ENCODE data around the gene CST9.

The CST9 gene

DNA sequence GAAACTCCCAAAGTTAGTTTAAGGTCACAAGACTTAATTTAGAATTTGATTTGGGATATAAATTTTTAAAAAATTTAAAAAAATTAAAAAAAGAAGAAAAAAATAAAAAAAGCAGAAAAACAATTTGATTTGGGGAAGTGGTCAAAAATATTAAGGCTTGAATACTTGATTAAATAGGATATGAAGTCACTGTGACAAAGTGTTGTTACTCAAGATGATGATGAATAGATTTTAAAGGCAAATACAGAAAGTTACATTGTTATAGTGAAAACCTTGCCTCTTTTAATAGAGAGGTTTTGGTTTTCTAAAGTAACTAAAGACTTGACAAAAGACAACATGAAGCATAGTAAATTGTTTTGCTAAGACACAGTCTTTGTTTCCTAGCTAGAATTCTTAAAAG is 7.2 kb downstream of the CST9 start:
- no peak overlapping the region for H3K9ac ChIP-seq (ENCODE audit: low read length)
- no peaks in the 10 kb centered on the region for H3K9me3 ChIP-seq (ENCODE audit: low read length)
- no peak overlapping the region for H3K4me3 ChIP-seq (ENCODE audit: low read depth in 1 of 2, low read length in 2 of 2)
- no peak overlapping the region for H3K27ac ChIP-seq (ENCODE audit: low read depth, low read length)
- H3K4me1 ChIP-seq (ENCODE audit: insufficient read depth, low read length), result no peaks in the 10 kb centered on the region
- H3K27me3 ChIP-seq (ENCODE audit: control insufficient read depth in 1 of 2, insufficient read depth in 2 of 2, low read length in 2 of 2), result no peaks in the 10 kb centered on the region
- H3K36me3 ChIP-seq (ENCODE audit: insufficient read depth, low read length), result no peaks in the 10 kb centered on the region

DNA sequence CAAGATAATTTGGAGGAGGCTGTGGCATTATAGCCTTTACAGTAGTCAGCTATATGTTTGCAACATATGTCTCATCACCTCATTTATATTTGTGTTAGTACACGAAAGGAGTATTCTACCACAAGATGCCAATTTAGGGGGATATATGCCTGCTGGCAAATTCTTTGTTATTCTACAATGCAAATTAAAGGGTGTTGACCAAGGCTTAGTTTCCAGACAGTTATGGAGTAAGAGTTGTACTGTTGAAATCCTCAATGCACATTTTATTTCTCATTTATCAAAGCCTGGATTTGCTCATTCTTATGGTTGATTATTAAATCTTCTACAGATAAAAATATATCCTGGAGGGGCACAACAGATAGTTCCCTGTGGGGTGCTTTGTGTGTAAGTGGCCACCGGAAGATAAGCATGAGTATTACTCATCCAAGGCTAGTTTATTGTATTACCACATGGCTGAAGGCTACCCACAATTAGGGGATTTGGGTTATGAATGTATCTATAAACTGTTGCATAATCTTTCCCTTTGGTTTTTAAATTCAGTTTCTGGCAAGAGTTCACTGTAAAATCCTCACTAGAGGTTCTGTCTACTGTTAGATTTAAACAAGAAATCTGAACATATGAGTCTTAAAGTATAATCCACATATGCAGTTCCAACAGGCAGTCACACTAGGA is 9.0 kb downstream of the CST9 start:
- Histone ChIP-seq H3K4me3 (ENCODE audit: low read depth in 1 of 2, low read length in 2 of 2) (no peak overlapping the region), H3K27ac (ENCODE audit: low read depth, low read length) (no peak overlapping the region), H3K4me1 (ENCODE audit: insufficient read depth, low read length) (no peaks in the 10 kb centered on the region), H3K36me3 (ENCODE audit: insufficient read depth, low read length) (no peaks in the 10 kb centered on the region), H3K27me3 (ENCODE audit: control insufficient read depth in 1 of 2, insufficient read depth in 2 of 2, low read length in 2 of 2) (no peaks in the 10 kb centered on the region), H3K9me3 (ENCODE audit: low read length) (no peaks in the 10 kb centered on the region), H3K9ac (ENCODE audit: low read length) (no peak overlapping the region)

DNA sequence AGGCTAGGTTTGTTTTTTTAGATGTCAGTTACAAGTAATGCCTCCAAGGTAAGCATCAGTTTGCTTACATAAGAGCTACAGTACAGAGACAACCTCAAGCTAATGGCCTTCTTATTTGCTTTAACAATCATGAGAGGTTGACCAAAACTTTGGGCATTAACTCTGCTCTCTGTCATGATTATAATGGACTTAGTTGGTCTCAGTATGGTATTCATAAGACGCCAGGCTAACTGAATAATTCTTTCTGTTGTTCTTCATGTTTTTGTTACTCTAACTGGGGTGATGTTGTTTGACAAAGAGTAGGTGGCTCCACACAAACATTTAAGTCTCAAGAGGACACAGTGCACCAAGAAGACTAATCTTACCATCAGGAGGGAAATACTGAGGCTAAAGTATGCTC is 9.8 kb downstream of the CST9 start:
- H3K4me3 ChIP-seq (ENCODE audit: low read depth in 1 of 2, low read length in 2 of 2), result no peak overlapping the region
- no peak overlapping the region for H3K27ac ChIP-seq (ENCODE audit: low read depth, low read length)
- H3K4me1 ChIP-seq (ENCODE audit: insufficient read depth, low read length), result no peaks in the 10 kb centered on the region
- no peaks in the 10 kb centered on the region for H3K27me3 ChIP-seq (ENCODE audit: control insufficient read depth in 1 of 2, insufficient read depth in 2 of 2, low read length in 2 of 2)
- H3K9me3 ChIP-seq (ENCODE audit: low read length), result no peaks in the 10 kb centered on the region
- no peaks in the 10 kb centered on the region for H3K36me3 ChIP-seq (ENCODE audit: insufficient read depth, low read length)
- H3K9ac ChIP-seq (ENCODE audit: low read length), result no peak overlapping the region

DNA sequence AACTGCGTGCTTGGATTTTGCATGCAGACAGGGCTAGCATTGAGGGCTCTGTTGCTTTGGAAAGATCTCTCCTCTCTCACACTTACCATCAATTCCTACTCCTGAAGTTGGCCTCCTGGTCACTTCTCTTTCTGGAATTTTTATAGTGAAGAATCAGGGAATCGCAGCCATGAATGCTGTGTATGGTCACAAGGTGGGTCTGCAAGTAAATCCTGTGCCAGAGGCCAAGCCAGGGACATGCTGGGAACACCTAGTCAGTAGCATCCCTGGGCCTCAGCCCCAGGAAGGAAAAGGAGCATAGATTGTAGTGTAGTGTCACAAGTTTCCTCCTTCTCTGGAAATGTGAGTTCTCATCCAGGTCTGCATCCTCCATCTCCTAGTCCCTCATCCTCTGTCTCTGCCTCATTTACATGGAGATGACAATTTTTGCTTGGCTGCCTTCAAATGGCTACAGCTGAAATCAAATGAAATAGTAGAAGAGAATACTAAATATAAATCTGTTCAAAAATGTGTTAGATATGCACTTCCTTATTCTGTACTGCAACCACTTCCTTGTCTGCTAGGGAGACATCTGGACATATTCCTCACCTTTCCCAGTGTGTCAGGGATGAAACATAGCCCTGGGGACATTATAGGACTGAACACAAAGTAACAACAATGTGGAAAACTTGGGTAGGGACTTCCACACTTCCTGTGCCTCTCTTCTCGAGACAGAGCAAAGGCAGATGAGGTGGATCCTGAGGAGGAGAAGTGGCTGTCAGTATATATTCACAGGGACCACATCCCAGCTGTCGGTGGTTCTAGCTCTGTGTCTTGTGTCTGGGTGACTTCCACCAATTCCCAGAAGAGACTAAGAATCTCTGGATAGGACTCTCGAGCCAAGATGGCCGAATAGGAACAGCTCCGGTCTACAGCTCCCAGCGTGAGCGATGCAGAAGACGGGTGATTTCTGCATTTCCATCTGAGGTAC is 17.0 kb downstream of the CST9 start:
- Histone ChIP-seq H3K4me1 (ENCODE audit: insufficient read depth, low read length) (no peaks in the 10 kb centered on the region), H3K9me3 (ENCODE audit: low read length) (no peaks in the 10 kb centered on the region), H3K27ac (ENCODE audit: low read depth, low read length) (no peak overlapping the region), H3K9ac (ENCODE audit: low read length) (no peak overlapping the region), H3K4me3 (ENCODE audit: low read depth in 1 of 2, low read length in 2 of 2) (no peak overlapping the region), H3K27me3 (ENCODE audit: control insufficient read depth in 1 of 2, insufficient read depth in 2 of 2, low read length in 2 of 2) (no peaks in the 10 kb centered on the region), H3K36me3 (ENCODE audit: insufficient read depth, low read length) (no peaks in the 10 kb centered on the region)

DNA sequence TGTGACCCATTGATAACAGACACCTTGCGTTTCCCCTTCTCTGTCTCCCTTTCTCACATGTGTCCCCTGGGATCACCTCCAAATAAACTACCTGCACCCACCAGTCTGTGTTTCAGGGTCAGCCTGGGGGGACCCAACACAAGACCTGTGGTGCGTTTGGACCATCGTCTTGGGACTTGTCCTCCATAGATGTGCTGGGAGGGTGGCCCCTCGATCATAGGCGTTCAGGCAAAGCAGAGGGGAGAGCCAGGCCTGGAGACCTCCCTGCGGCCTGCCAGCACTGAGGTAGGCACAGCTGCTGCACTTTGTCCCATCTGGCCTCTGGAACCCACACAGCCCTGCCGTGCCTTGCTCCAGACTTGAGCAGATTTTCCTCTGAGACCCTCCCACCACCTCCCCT is 18.1 kb downstream of the CST9 start:
- no peak overlapping the region for H3K4me3 ChIP-seq (ENCODE audit: low read depth in 1 of 2, low read length in 2 of 2)
- no peak overlapping the region for H3K27ac ChIP-seq (ENCODE audit: low read depth, low read length)
- no peaks in the 10 kb centered on the region for H3K27me3 ChIP-seq (ENCODE audit: control insufficient read depth in 1 of 2, insufficient read depth in 2 of 2, low read length in 2 of 2)
- no peaks in the 10 kb centered on the region for H3K4me1 ChIP-seq (ENCODE audit: insufficient read depth, low read length)
- H3K9me3 ChIP-seq (ENCODE audit: low read length), result no peaks in the 10 kb centered on the region
- no peaks in the 10 kb centered on the region for H3K36me3 ChIP-seq (ENCODE audit: insufficient read depth, low read length)
- H3K9ac ChIP-seq (ENCODE audit: low read length), result no peak overlapping the region

DNA sequence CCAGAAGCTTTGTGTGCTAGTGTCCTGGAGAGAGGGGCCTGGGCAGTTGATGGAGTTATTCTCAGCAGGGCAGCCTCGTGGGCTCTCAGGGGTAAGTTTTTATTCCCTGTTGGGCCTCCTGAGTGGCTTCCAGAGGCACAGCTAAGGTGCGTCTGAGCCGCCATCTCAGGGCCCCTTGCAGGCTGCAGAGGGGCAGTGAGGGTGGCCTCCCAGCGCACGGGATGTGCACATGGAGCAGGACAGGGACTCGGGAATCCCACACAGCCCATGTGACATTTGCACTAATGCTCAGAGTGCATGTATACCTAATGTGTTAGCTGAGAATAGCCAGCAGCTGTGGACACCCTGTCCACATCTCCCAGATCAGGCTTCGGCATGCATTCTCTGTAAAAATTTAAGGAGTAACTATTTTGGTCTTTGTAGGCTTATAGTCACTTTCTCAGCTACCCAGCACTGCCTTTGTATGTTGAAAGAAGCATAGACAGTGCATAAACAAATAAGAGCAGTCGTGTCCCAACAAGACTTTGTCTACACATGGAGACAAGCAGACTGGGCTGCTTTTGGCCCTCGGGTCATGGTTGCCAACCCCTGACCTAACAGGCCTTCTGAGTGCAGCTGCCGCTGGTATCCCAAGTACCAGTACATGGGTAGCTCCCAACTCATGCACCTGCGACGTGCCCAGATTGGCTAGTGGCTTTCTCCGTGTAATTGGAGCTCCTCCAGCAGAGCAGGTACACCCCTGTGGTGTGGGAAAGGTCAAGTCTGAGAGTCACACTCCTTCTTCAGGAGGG is 18.8 kb downstream of the CST9 start:
- Histone ChIP-seq H3K9ac (ENCODE audit: low read length) (no peak overlapping the region), H3K9me3 (ENCODE audit: low read length) (no peaks in the 10 kb centered on the region), H3K27me3 (ENCODE audit: control insufficient read depth in 1 of 2, insufficient read depth in 2 of 2, low read length in 2 of 2) (no peaks in the 10 kb centered on the region), H3K4me3 (ENCODE audit: low read depth in 1 of 2, low read length in 2 of 2) (no peak overlapping the region), H3K36me3 (ENCODE audit: insufficient read depth, low read length) (no peaks in the 10 kb centered on the region), H3K4me1 (ENCODE audit: insufficient read depth, low read length) (no peaks in the 10 kb centered on the region), H3K27ac (ENCODE audit: low read depth, low read length) (no peak overlapping the region)

DNA sequence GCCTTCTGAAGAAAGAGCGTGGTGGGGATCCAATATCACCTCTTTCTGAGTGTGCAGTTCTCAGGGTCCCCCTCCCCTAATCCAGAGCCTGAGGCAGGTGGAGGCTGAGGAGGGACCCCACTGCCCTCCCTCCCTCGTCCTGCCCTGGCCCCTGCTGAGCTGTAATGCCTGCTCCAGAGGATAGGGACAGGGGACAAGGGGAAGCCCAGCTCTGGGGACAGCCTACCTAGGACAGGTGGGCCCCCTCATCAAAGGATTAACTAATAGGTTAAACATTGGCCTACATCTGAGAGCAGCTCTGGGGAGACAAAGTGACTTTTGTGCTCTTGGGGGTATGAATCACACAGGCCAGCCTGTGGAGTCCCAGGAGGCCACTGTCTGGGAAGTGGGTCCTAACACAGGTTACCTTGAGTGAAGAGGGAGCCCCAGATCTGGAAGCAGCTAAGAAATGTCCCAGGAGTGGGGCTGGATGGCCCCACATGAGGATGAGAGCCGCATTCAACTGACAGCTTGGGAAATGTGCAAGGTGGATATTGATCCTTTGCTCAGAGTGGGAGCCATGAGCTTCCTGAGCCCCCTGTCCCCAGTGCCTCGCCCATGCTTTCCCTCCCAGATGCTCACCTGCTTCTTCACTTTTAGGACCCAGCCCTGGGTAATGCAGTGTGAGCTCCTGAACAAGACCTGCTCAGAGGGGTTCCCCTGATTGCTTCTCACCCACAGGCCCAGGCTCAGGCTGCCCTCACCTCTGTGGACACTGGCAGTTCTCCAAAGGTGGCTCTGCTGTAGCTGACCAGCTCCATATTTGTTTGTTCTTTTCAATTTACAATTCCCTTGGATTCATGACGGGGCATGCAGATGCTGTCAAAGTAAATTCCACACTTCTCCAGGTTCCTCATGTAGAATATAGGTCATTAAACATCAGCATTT is 19.6 kb downstream of the CST9 start:
- H3K36me3 ChIP-seq (ENCODE audit: insufficient read depth, low read length), result no peaks in the 10 kb centered on the region
- no peaks in the 10 kb centered on the region for H3K4me1 ChIP-seq (ENCODE audit: insufficient read depth, low read length)
- H3K4me3 ChIP-seq (ENCODE audit: low read depth in 1 of 2, low read length in 2 of 2), result no peak overlapping the region
- H3K27ac ChIP-seq (ENCODE audit: low read depth, low read length), result no peak overlapping the region
- H3K9ac ChIP-seq (ENCODE audit: low read length), result no peak overlapping the region
- H3K27me3 ChIP-seq (ENCODE audit: control insufficient read depth in 1 of 2, insufficient read depth in 2 of 2, low read length in 2 of 2), result no peaks in the 10 kb centered on the region
- H3K9me3 ChIP-seq (ENCODE audit: low read length), result no peaks in the 10 kb centered on the region

DNA sequence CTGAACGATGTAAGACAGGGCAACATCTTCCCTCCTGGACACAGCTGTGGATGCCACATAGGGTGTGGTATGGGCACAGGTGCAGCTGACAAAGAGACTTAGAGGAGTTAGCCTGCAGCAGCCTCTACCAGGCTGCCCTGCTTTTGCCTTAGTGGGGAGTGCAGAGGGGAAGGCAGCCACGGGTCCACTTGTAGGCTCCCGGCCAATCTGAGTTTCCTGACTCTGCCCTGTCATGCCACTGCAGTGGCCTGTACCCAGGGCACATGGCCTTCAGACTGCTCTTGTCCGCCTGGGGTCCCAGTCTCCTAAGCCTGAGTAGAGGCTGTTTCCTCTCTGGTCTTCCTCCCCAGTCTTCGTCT is 20.3 kb downstream of the CST9 start:
- Histone ChIP-seq H3K4me3 (ENCODE audit: low read depth in 1 of 2, low read length in 2 of 2) (no peak overlapping the region), H3K9ac (ENCODE audit: low read length) (no peak overlapping the region), H3K4me1 (ENCODE audit: insufficient read depth, low read length) (no peaks in the 10 kb centered on the region), H3K9me3 (ENCODE audit: low read length) (no peaks in the 10 kb centered on the region), H3K27ac (ENCODE audit: low read depth, low read length) (no peak overlapping the region), H3K27me3 (ENCODE audit: control insufficient read depth in 1 of 2, insufficient read depth in 2 of 2, low read length in 2 of 2) (no peaks in the 10 kb centered on the region), H3K36me3 (ENCODE audit: insufficient read depth, low read length) (no peaks in the 10 kb centered on the region)

DNA sequence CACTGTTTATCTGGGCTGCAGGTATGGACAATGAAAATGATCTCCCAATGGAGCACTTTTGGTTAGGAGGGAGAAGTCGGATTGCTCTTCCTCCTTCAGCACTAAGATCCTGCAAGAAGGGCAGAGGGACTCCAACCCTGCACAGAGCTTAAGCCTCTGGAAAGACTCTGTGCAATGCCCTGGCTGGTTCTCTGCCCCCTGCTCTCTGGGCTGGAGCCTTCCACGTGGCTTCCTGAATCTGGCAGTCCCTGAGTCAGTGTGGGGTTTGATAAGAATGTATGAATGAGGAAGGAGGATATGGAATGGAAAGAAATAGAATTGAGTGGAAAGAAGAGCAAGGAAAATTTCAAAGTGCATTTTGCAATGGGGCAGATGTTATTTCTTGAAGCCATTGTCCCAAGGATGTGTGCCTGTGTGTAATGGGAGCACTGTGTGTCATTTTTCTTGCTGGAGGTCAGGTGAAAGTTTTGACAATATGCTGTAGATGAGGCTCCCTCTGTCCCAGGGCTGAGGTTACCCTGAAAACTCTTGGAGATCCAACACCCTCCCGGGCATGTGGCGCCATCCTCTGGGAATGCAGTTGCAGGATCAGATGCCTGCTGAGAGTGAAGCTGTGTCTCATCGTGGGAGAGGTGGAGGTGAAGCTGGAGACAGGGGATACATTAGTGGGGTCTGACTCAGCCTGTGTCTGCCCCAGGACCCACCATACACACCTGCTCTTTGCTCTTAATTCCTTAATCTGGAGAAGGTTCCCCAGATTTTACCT is 21.1 kb downstream of the CST9 start:
- Histone ChIP-seq H3K27ac (ENCODE audit: low read depth, low read length) (no peak overlapping the region), H3K36me3 (ENCODE audit: insufficient read depth, low read length) (no peaks in the 10 kb centered on the region), H3K9me3 (ENCODE audit: low read length) (no peaks in the 10 kb centered on the region), H3K27me3 (ENCODE audit: control insufficient read depth in 1 of 2, insufficient read depth in 2 of 2, low read length in 2 of 2) (no peaks in the 10 kb centered on the region), H3K4me3 (ENCODE audit: low read depth in 1 of 2, low read length in 2 of 2) (no peak overlapping the region), H3K9ac (ENCODE audit: low read length) (no peak overlapping the region), H3K4me1 (ENCODE audit: insufficient read depth, low read length) (no peaks in the 10 kb centered on the region)

DNA sequence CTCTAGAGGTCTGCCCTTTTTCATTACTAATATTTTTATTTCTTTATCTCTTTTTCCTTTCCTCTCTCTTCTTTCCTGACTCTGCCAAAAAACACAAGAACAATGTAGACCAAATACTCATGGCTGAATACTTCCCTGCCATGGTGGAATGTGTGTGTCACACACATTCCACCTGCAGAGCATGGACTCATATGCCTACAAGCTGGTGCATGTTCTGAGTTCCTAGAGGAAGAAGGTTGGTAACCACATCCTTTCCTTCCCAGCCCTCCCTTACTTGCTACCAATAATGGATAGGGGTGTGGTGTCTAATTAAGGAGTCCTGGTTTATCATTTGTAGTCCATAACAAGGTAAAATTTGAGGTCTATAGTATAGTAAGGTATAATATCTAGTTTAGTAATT is 22.2 kb downstream of the CST9 start:
- Histone ChIP-seq H3K4me3 (ENCODE audit: low read depth in 1 of 2, low read length in 2 of 2) (no peak overlapping the region), H3K36me3 (ENCODE audit: insufficient read depth, low read length) (no peaks in the 10 kb centered on the region), H3K27me3 (ENCODE audit: control insufficient read depth in 1 of 2, insufficient read depth in 2 of 2, low read length in 2 of 2) (no peaks in the 10 kb centered on the region), H3K9ac (ENCODE audit: low read length) (no peak overlapping the region), H3K4me1 (ENCODE audit: insufficient read depth, low read length) (no peaks in the 10 kb centered on the region), H3K27ac (ENCODE audit: low read depth, low read length) (no peak overlapping the region), H3K9me3 (ENCODE audit: low read length) (no peaks in the 10 kb centered on the region)

Data from muscle layer of colon (tissue), 2 donors.